Mammary epithelial cell (primary cell): Measurements from ENCODE around the gene SMIM3.

ENCODE experiments used
- EZH2 ChIP-seq: IDR thresholded peaks from 2 replicates; pipeline ENCODE4 v1.6.1; 2012; ENCODE audit warnings: low read length, inconsistent platforms, borderline replicate concordance
- TF ChIP-seq, protein P1 (sequence below), 2 donors: IDR thresholded peaks in 1 of 2; conservative IDR thresholded peaks in 1 of 2; 2 replicates each; pipeline ENCODE4 v1.5.1; 2011 to 2012; ENCODE audit warnings: inconsistent platforms in 2 of 2, low read length in 2 of 2, mild to moderate bottlenecking in 2 of 2, control low read depth in 1 of 2, low read depth in 1 of 2; ENCODE audit not compliant: insufficient read depth in 1 of 2; ENCODE audit errors: extremely low read depth in 1 of 2

DNA sequence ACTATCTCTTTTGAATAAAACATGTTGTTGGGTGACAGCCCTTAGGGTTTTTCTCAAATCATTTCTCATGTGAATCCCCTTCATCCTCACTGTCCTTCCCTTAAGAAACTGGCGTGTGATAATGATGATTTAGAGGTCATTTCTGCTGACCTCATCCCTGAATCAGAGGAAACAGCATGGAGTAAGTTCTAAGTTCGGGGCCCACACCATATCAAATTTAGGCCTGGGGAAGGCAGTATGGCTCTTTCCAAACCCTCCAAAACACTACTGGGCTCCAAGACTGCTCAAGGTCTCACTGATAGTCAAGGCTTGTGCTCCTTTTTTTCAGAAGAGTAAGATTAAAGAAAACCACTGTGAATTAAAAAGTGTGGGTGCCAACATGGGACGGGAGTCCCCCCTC, 872 bp upstream of the SMIM3 start:
- TF ChIP-seq, protein P1, sequence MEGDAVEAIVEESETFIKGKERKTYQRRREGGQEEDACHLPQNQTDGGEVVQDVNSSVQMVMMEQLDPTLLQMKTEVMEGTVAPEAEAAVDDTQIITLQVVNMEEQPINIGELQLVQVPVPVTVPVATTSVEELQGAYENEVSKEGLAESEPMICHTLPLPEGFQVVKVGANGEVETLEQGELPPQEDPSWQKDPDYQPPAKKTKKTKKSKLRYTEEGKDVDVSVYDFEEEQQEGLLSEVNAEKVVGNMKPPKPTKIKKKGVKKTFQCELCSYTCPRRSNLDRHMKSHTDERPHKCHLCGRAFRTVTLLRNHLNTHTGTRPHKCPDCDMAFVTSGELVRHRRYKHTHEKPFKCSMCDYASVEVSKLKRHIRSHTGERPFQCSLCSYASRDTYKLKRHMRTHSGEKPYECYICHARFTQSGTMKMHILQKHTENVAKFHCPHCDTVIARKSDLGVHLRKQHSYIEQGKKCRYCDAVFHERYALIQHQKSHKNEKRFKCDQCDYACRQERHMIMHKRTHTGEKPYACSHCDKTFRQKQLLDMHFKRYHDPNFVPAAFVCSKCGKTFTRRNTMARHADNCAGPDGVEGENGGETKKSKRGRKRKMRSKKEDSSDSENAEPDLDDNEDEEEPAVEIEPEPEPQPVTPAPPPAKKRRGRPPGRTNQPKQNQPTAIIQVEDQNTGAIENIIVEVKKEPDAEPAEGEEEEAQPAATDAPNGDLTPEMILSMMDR (conservative IDR thresholded peaks at IDR 0.05 in 1 of 2, IDR thresholded peaks at IDR 0.05 in 1 of 2; ENCODE audit: extremely low read depth in 1 of 2, insufficient read depth in 1 of 2, low read depth in 1 of 2, low read length in 2 of 2), result no peak
- no peak for TF ChIP-seq EZH2
